HT1080 (cell line): ENCODE results near the gene FLOT1. TPM values are rescaled to one million over a fixed set of nuclear protein-coding genes. Genes with fewer than 3 reads are reported as not detected.
A peak's percentile ranks its signal among the peaks of the same experiment; 100 is the strongest.

Experiments
- DNase-seq: peaks from one replicate; pipeline ENCODE4 v3.0.0-alpha.2; 2015; ENCODE audit warnings: low read depth
- total RNA-seq: library from RNA; depleted of rRNA; stranded (reverse); fragments of >200 nt; shearing (Covaris generic); gene quantifications from 2 replicates; pipeline ENCODE4 v1.2.3, GENCODE V29; 2014

Gene FLOT1
- total RNA-seq, 1 experiment from 2014 or later: 73.8 TPM

GRCh38 chr6:30747902-30748769, 5.6 kb upstream of the FLOT1 start:
- DNase-seq: peak; percentile 61

- peak; percentile 78 for DNase-seq
These were observed 4.8 kb upstream of the FLOT1 start for GRCh38 chr6:30747300-30747687.

GRCh38 chr6:30744054-30744805, 1.7 kb upstream of the FLOT1 start, which contains the start of gene IER3:
Gene IER3, minus strand, starts transcription at chr6:30744547. Its CDS starts 29 bp downstream, at chr6:30744518.
- peak; percentile 96 for DNase-seq

- DNase-seq: no peak
These were observed 889 bp upstream of the FLOT1 start for GRCh38 chr6:30743099-30744053.

GRCh38 chr6:30741789-30742315, 635 bp downstream of the FLOT1 start:
- peak; percentile 48 for DNase-seq

- DNase-seq: no peak
These were observed 1.3 kb downstream of the FLOT1 start for GRCh38 chr6:30741063-30741779.

- DNase-seq: no peak
These were observed 2.0 kb downstream of the FLOT1 start for GRCh38 chr6:30740540-30740870.

GRCh38 chr6:30738532-30738931, 4.0 kb downstream of the FLOT1 start:
- DNase-seq: no peak

- DNase-seq: no peak
These were observed 6.7 kb downstream of the FLOT1 start for GRCh38 chr6:30735668-30736314.

GRCh38 chr6:30732237-30732943, 10.1 kb downstream of the FLOT1 start:
- no peak for DNase-seq

GRCh38 chr6:30730601-30731435, 11.7 kb downstream of the FLOT1 start:
- DNase-seq: peak; percentile 58

- no peak for DNase-seq
These were observed 14.4 kb downstream of the FLOT1 start for GRCh38 chr6:30727920-30728553.

GRCh38 chr6:30726506-30727413, 15.7 kb downstream of the FLOT1 start:
- no peak for DNase-seq

- DNase-seq: peak; percentile 79
These were observed 16.6 kb downstream of the FLOT1 start for GRCh38 chr6:30725713-30726505.

GRCh38 chr6:30724906-30725667, 17.4 kb downstream of the FLOT1 start:
- no peak for DNase-seq
